Inferior parietal cortex (tissue), 1 donor: Measurements from ENCODE around the gene MAP1LC3B2.
"Not testable (repeated sequence)": the region's sequence is repeated elsewhere in the genome, so short reads cannot be mapped to it uniquely, and the experiment has no call there.

Source experiments
- DNase-seq: peaks from one replicate; pipeline ENCODE4 v3.0.0-alpha.2; 2016; ENCODE audit errors: extremely low spot score

The MAP1LC3B2 gene

DNA sequence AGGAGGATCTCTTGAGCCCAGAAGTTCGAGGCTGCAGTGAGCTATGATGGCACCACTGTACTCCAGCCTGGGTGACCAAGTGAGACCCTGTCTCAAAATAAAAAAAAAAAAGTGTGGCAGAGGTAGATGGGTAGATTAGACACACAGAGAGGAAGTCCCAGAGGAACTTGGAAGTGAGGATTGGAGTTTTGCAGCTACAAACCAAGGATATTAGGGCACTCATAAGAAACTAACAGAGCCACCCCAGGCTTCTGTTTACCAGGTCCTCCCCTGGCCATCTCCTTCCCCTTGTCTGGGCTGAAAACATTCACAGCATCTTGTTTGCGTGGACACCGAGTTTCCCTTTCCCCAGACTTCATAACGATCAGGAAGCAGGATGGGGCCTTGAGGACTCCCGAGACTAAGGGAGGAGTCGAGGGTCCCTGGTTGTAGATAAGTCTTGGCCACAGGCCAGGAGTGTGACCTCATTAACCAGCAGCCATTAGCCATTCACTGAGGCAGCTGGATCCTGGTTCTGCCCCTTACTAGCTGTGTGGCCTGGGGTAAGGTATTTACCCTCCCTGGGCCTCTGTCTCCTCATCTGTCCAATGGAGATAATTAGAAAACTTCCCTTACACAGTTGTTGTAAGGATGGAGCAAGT is 2.1 kb downstream of the MAP1LC3B2 start:
- no peak for DNase-seq

DNA sequence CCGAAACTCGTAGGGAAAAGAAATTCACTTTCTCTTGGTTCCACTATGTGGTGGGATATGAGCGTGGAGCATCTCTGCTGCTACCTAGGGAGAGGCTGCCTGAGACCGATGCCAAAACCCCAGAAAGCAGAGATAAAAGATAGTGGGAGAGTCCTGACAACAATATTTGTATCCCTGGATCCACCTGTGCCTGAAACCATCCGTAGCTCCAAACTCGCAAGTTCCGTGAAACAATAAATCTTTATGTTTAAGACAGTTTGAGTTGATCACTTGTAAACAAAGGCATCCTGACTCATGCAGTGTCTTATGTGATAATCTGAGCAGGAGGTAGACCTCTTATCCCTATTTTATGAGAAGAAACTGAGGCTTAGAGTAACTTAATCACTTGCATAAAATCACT is 2.9 kb downstream of the MAP1LC3B2 start:
- no peak for DNase-seq

DNA sequence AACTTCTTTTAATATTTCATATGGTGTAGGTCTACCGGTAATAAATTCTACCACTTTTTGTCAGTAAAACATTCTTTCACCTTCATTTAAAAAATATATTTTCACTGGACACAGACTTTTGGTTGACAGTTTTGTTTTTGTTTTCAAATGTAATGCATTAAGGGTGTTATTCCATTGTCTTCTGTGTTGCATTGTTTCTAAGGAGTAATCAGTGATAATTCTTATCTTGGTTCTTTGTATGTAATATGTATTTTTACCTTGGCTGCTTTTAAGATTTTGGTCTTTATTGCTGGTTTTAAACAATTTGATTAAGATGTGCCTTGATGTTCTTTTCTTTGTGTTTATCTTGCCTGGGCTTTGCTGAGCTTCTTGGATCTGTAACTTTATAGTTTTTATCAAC is 4.1 kb downstream of the MAP1LC3B2 start:
- no peak for DNase-seq

DNA sequence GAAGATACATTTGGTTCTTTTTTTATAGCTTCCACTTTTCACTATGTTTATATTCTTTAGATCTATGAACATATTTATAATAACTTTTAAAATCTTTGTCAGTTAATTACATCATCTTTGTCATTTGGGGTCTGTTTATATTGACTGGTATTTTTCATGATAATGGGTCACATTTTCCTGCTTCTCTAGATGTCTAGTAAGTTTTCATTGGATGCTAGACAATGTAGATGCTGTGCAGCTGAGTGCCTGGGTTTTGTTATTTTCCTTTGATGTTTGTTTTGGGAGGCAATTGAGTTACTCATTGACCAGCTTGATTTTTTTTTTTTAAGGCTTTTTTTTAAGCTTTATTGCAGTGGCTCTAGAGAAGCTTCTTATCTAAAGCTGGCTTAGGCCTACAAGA is 4.9 kb downstream of the MAP1LC3B2 start:
- DNase-seq, result no peak

DNA sequence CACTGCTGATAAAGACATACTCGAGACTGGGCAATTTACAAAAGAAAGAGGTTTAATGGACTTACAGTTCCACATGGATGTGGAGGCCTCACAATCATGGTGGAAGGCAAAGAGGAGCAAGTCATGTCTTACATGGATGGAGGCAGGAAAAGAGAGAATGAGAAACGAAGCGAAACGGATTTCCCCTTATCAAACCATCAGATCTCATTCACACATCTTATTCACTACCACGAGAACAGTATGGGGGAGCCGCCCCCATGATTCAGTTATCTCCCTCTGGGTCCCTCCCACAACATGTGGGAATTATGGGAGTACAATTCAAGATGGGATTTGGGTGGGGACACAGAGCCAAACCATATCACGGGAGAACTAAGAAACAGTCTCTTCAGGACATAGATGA is 6.0 kb downstream of the MAP1LC3B2 start:
- DNase-seq, result not testable (repeated sequence)

DNA sequence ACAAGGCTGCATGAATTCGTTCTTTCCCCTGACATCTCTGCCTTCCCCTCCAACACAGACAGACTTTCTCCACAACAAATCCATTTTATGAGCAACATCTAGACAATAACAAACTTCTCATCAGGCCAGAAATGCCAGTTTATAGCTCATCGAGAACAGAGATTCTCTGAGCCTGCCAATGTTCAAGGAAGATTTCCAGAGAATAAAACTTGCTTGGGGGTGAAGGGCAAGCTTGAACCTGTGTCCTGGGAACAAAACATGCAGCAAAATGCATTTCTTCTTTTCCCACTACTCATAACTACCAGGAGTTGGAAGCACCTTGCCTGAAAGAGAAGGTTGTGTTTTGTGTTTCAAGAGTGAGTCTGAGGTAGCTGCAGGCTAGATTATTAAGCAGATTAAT is 6.8 kb downstream of the MAP1LC3B2 start:
- DNase-seq, result no peak

DNA sequence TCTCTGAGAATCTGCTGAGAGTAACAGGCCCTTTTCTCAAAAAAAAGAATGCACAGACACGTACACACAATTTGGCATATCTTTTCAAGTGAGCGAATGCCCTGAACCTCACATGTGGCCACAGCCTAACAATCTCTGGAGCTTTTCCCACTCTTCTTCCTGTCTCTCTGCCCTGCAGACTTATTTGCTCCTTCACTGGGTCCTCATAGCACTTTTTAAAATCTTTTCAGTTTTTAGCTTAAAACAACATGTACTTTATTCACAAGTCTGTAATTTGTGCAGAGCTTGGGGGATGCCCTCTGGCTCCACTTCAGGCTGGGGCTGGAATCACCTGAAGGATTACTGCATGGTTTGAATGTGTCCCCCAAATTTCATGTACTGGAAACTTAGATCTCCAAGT is 9.0 kb downstream of the MAP1LC3B2 start:
- DNase-seq, result no peak

DNA sequence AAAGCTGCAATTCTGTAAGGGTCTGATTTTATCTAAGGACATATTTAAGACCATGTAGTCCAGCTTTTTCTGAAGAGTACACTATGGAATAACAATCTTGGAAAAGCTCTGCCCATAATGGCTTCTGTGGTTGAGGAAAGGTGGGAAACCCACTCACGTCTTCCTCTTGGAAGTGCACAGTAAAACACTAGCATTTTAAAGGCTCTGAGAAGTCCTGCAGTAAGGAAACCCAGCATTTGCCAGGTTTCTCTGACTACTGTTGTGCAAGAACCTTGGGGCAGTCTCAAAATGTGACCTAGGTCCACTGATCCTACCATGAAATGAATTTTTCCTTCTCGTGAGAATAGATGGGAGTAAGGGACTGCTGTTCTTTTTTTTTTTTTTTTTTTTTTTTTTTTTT is 11.9 kb downstream of the MAP1LC3B2 start:
- DNase-seq, result no peak

DNA sequence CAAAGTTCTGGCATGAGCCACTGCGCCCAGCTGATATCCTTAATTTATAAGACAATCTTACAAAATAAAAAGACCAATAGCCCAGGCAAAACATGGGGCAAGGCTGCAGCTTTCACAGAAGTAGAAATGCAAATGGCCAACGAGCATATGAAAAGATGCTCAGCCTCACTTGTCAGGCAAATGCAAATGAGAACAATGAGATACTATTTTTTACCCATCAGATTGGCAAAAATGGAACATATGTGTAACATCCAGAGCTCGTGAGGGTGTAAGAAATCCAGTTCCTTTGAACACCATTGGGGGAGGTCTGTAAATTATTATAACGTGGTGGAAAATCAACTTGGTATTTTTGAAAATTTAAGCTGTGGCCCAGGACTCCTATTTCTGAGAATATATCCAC is 14.6 kb downstream of the MAP1LC3B2 start:
- DNase-seq, result no peak

DNA sequence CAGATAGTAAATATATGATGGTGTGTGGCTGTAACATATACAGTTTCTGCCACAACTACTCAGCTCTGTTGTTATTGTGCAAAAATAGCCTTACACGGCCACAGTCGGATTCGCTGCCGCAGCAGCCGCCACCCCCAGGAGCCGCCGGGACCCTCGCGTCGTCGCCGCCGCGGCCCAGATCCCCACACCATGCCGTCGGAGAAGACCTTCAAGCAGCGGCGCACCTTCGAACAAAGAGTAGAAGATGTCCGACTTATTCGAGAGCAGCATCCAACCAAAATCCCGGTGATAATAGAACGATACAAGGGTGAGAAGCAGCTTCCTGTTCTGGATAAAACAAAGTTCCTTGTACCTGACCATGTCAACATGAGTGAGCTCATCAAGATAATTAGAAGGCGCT is 16.6 kb downstream of the MAP1LC3B2 start:
- not testable (repeated sequence) for DNase-seq

DNA sequence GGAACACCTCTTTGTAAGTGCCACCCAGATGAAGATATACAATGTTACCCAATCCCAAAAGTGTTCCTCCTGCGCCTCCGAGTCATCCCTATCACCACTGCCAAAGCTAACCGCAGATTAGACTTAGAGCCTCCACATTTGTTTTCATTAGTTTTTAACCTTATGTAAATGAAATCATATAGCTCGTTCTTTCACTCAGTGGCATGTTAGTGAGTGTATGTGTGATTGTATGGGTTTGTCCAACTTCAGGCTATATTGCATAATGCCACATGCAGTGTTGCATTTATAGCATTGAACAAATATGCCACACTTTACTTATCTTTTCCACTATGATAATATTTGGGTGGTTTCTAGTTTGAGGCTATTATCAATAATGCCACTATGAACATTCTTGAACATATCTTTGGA is 18.0 kb downstream of the MAP1LC3B2 start:
- DNase-seq, result no peak

DNA sequence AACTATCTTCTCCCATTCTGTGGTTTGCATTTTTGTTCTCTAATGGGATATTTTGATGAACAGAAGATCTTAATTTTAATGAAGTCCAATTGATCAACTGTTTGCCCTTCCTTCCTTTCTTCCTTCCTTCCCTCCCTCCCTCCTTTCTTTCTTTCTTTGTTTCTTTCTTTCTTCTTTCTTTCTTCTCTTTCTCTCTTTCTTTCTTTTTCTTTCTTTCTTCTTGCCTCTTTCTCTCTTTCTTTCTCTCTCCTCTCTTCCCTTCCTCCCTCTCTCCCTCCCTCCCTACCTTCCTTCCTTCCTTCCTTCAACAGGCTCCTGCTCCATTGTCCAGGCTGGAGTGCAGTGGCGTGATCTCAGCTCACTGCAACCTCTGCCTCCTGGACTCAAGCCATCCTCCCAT is 18.9 kb downstream of the MAP1LC3B2 start:
- DNase-seq, result no peak

DNA sequence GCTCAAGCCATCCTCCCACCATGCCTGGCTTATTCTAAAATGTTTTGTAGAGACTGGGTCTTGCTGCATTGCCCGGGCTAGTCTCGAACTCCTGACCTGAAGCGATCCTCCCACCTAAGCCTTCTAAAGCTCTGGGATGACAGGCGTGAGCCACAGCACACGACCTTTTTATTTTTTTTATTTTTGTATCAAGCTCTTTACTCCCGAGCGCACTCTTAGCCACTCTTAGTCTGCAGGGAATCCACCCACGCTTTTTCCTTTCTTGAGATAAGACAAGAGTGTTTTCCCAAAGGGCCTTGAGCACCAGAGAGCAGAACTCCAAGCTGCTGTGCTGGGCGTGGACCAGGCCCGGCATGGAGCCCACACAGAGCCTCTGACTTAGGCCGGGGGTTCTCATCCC is 23.4 kb downstream of the MAP1LC3B2 start:
- no peak for DNase-seq

DNA sequence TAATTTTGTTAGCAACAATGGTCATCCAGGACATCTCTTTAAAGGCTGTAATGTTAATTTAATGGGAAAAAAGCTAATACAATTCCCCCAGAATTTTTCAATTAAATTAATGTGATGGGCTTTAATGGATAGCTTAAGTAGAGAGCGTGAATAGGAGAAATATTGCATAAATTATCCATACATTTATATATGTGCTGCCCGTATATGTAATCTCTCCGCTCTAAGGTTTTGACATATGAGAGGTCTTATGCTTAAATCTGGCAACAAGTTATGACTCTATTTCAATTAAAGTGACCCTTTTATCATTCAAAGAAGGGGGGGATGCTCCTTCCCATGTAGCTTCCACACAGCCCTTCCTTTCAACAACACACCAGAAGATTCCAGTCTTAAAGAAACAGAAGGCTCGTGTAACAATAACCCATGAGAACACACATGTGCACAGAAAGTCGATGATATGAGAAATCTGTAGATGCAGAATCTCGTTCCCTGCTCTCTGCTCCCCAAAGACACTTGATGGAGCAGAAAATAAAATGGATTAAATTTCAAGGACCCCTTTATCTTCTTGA is 24.0 kb downstream of the MAP1LC3B2 start:
- no peak for DNase-seq

DNA sequence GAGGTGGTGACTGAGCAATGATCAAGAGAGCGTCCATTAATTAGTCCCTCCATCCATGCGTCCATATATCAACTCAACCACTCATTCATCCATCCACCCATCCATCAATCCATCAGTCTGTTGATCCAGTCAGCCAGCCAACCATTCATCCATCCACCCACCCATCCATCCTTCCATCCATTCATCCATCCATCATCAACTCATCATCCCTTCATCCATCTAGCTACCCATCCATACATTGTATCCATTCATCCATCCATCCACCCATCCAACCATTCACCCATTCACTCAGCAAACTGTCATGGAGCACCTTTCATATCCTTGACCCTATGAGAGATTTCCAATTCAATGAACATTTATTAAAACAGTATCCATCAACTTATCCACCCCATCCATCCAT is 28.1 kb downstream of the MAP1LC3B2 start:
- no peak for DNase-seq

DNA sequence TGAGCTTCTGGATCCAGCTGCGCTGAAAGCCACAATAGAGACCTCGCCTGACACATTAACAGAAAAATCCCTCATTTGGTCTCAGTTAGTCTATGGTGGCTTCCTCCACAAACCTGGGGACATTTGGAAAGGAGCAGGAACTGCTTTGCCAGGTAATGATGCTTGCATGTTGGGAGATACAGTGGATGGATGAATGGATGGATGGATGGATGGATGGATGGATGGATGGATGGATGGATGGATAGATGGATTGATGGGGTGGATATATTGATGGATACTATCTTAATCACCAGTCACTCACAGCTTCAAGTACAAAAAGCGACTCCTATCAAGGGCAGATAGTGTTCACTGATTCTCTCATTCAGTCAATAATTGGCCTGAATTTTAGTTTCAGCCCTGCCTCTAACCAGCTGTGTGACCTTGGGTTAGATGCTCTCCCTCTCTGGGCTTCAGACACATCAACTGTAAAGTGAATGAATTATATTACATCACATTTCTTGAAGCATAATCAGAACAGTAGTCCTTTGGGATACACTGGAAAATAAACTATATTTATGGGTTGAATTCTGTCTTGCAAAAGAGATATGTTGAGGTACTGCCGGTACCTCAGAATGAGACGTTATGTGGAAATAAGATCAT is 29.3 kb downstream of the MAP1LC3B2 start:
- DNase-seq, result no peak

DNA sequence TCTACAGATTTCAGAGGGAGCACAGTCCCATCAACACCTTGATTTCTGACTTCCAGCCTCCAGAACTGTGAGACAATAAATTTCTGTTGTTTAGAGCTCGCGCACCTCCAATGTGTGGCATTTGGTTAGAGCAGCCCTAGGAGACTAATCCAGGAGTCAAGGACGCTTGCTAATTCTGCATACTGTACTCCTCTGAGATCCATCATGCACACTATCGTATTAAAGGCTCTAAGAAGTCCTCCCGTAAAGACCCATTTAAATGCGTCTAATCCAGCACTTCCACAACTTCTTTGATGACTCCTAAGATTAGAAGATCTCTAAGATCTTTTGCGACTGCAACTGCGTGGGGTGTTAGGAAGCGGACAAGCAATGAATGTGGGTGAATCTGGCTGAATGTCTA is 30.4 kb downstream of the MAP1LC3B2 start:
- DNase-seq, result no peak

DNA sequence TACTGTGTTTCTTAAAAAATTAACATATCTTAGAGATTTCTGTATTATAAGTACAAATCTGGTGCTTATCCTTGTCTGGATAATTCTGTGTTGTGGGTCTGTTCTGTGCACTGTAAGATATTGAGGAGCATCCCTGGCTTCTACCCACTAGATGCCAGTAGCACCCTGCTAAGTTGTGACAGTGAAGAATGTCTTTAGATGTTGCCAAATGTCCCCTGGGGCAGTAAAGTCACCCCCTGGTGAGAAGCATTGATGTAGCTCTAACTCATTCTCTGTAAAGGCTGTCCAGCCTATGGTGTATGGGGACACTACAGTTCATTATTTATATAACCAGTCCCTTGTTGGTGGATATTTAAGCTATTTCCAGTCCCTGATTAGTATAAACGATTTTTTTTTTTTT is 31.4 kb downstream of the MAP1LC3B2 start:
- no peak for DNase-seq

DNA sequence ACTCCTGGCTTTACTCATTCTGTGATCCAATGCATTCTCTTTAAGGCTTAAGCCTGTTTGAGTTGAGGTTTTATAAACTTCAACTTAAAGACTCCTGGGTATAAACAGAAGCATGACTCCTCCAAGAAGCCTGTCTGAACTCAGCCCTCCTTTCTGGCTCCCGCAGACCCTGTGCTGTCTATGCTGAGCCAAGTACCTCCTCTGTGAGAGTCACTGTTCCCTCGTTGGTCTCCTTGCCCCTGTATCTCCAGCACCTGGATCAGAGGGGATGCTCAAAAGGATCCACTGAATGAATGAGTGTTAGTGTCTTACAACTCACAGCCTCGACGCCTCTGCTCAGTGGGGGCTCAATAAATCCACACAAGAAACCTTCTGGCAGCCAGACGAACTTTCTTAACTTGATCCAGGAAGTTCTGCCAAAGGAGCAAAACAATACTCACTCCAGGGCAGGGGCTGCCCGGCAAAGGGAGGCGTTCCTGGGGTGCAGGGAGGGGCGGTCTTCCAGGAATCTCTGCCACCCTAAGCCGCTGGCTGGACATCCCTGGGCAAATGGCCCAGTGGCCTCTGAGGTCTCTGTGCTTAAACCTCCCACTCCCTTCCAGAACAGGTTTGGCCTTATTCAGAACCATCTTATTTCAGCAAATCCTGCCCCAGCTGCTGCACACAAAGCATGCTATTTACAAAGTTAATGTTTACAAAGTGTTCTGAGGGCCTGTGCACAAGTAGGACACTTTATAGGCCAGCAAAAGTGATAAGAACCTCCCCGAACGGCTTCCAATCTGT is 32.9 kb downstream of the MAP1LC3B2 start:
- no peak for DNase-seq

DNA sequence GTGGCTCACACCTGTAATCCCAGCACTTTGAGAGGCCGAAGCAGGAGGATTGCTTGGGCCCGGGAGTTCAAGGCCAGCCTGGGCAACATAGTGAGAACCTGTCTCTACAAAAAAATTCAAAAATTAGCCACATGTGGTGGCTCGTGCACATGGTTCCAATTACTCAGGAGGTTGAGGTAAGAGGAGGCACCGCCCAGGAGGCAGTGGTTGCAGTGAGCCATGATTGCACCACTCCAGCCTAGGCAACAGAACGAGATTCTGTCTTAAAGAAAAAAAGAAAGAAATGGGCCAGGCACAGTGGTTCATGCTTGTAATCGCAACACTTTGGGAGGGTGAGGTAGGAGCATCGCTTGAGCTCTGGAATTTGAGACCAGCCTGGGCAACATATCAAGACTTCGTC is 33.5 kb downstream of the MAP1LC3B2 start:
- DNase-seq, result no peak

DNA sequence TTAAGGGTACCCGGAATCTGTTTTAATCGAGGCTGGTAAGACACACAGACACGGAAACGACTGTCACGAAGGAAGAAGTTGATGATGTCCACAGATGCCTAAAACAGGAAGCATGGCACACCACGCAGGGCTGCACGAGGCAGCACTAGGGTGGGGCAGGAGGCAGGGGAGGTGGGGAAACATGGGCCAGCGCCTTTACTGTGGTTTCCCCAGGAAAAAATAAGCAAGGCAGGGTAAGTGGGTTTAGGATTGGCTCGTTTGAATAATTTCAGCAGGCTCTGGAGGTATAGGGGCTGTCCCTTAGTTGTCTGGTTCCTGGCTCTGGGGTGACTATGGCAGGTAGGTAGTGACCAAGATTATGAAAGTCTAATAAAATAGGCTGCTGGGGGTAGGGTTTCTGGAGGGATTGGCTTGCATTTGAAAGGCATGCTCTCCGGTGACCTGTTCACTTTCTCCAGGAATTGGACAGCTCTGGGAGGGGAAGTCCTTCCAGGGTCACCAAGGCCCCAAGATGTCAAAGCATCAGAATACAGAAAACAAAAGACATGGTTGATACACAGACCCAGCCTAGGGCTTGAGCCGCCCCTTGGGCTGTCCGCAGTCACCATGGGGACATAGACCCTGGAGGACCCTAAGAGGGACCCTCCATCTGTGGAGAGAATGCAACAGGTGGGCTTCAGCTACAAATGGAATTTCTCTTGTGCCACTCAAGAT is 35.3 kb downstream of the MAP1LC3B2 start:
- no peak for DNase-seq

DNA sequence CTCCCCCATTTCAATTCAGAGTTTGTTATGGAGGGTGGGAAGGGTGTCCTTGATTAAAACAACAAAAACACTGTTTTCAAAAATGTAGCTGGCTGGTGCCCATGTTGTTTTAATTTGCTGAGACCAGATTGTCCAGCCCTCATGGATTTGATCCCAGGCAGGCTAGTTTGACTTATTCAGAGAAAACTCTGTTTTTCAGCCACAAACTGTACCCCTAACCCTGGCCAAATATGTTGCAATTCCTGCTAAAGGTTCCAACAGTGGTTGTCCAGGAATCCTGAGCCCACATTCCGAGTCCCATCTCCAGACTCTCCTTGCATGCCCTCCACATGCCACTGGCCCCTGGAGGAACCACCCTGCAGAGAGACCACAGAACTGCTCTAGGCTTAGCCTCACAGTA is 36.0 kb downstream of the MAP1LC3B2 start:
- DNase-seq, result no peak
